PFSK-1 (cell line): ENCODE results near the gene HSF2BP.

Experiments used
- FOXP2 ChIP-seq: optimal IDR thresholded peaks from 2 replicates; pipeline ENCODE3; 2011; ENCODE audit warnings: borderline replicate concordance, control low read depth, inconsistent platforms; ENCODE audit not compliant: insufficient read depth; ENCODE audit errors: extremely low read length, extremely low read depth
- POLR2AphosphoS5 ChIP-seq: IDR thresholded peaks from 2 replicates; pipeline ENCODE4 v1.6.1; 2012; ENCODE audit warnings: low read depth, mild to moderate bottlenecking, control low read depth, low read length, moderate library complexity
- REST ChIP-seq, 2 experiments: IDR thresholded peaks; 2 replicates each; pipeline versions ENCODE4 v1.6.1 to v1.8.0; 2011 to 2012; ENCODE audit warnings: low read depth in 2 of 2, low read length in 2 of 2, control low read depth in 1 of 2, inconsistent platforms in 1 of 2, mild to moderate bottlenecking in 1 of 2, moderate library complexity in 1 of 2; ENCODE audit not compliant: insufficient read depth in 1 of 2
- SIN3A ChIP-seq: IDR thresholded peaks from 2 replicates; pipeline ENCODE4 v1.6.1; 2012; ENCODE audit warnings: mild to moderate bottlenecking, low read length, moderate library complexity, borderline replicate concordance; ENCODE audit not compliant: insufficient read depth
- TAF1 ChIP-seq: IDR thresholded peaks from 2 replicates; pipeline ENCODE4 v1.6.1; 2012; ENCODE audit warnings: low read length, control low read depth, borderline replicate concordance; ENCODE audit not compliant: insufficient read depth

HSF2BP gene

GRCh38 chr21:43687566-43688399, 28.5 kb upstream of the HSF2BP start:
- TF ChIP-seq TAF1 = no peak
- no peak for TF ChIP-seq POLR2AphosphoS5
- no peak for TF ChIP-seq REST (IDR thresholded peaks at IDR 0.05; ENCODE audit: insufficient read depth in 1 of 2, low read depth in 2 of 2, low read length in 2 of 2)
- TF ChIP-seq FOXP2 = no peak
- TF ChIP-seq SIN3A = no peak

GRCh38 chr21:43686811-43687565, 27.7 kb upstream of the HSF2BP start:
- no peak for TF ChIP-seq REST (IDR thresholded peaks at IDR 0.05; ENCODE audit: insufficient read depth in 1 of 2, low read depth in 2 of 2, low read length in 2 of 2)

- TF ChIP-seq REST (IDR thresholded peaks at IDR 0.05; ENCODE audit: insufficient read depth in 1 of 2, low read depth in 2 of 2, low read length in 2 of 2) (no peak), TAF1 (no peak), POLR2AphosphoS5 (no peak), FOXP2 (no peak), SIN3A (no peak)
Measured at GRCh38 chr21:43684424-43684823, 25.1 kb upstream of the HSF2BP start.

GRCh38 chr21:43681650-43682049, 22.4 kb upstream of the HSF2BP start:
- no peak for TF ChIP-seq FOXP2
- no peak for TF ChIP-seq SIN3A
- no peak for TF ChIP-seq POLR2AphosphoS5
- TF ChIP-seq TAF1 = no peak
- no peak for TF ChIP-seq REST (IDR thresholded peaks at IDR 0.05; ENCODE audit: insufficient read depth in 1 of 2, low read depth in 2 of 2, low read length in 2 of 2)

- TF ChIP-seq FOXP2 = no peak
- TF ChIP-seq POLR2AphosphoS5 = no peak
- TF ChIP-seq SIN3A = no peak
- no peak for TF ChIP-seq REST (IDR thresholded peaks at IDR 0.05; ENCODE audit: insufficient read depth in 1 of 2, low read depth in 2 of 2, low read length in 2 of 2)
- TF ChIP-seq TAF1 = no peak
Measured at GRCh38 chr21:43679951-43680350, 20.7 kb upstream of the HSF2BP start.
